ENCODE measurements around the gene IMPG1.

IMPG1 gene

DNA sequence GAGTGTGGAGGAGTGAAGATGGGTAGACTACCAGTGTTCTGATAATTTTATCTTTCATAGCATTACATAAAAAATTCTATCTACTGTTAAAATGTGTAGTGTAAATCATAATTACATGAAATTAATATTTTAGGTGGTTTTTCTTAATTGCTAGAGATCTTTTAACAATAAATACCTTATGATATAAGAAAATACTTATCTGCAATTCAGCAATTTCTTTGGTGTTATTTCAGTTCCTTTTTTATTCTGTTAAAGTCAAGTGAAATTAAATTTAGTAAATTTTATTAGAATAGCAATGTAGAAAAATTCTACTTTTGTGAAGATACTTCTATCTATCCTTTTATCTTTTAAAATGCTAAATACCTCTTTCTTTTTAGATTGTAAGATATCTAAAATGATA is 104.3 kb downstream of the IMPG1 start:
- no peak overlapping the region for H3K9ac ChIP-seq (ENCODE audit: low read depth in 1 of 2, low read length in 2 of 2)
- no peaks in the 10 kb centered on the region for H3K9me3 ChIP-seq (ENCODE audit: control insufficient read depth in 1 of 2, low read length in 2 of 2)
- H3K36me3 ChIP-seq (ENCODE audit: control insufficient read depth in 1 of 2, insufficient read depth in 2 of 2, low read length in 2 of 2), result no peaks in the 10 kb centered on the region
- H3K4me1 ChIP-seq (ENCODE audit: control insufficient read depth in 1 of 2, insufficient read depth in 2 of 2, low read length in 2 of 2), result no peaks in the 10 kb centered on the region
- H3K27me3 ChIP-seq (ENCODE audit: control insufficient read depth in 1 of 2, insufficient read depth in 2 of 2, low read length in 2 of 2), result no peaks in the 10 kb centered on the region
- H3K4me3 ChIP-seq (ENCODE audit: low read depth in 1 of 2, low read length in 2 of 2), result no peak overlapping the region
- H3K27ac ChIP-seq (ENCODE audit: low read depth, low read length), result no peak overlapping the region

DNA sequence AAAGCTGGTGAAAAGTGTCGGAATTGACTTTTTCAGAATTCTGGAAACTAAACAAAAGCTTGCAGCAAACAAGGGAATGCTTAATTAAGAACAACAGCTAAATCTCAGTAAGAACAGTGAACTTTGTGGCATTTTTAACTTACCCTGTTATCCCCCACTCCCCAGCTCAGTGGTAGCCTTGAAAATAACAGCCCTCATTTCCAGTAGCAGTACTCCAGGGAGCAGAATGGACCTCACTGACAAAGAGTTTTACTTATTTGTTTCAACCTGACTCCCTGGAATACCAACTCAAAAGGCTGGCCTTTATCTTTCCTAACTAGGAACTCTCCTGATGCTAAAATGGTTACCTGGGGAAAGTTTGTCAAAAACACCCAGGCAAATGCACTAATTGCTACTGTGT is 108.9 kb downstream of the IMPG1 start:
- Histone ChIP-seq H3K36me3 (ENCODE audit: control insufficient read depth in 1 of 2, insufficient read depth in 2 of 2, low read length in 2 of 2) (no peaks in the 10 kb centered on the region), H3K9ac (ENCODE audit: low read depth in 1 of 2, low read length in 2 of 2) (no peak overlapping the region), H3K27ac (ENCODE audit: low read depth, low read length) (no peak overlapping the region), H3K9me3 (ENCODE audit: control insufficient read depth in 1 of 2, low read length in 2 of 2) (no peaks in the 10 kb centered on the region), H3K4me1 (ENCODE audit: control insufficient read depth in 1 of 2, insufficient read depth in 2 of 2, low read length in 2 of 2) (no peaks in the 10 kb centered on the region), H3K4me3 (ENCODE audit: low read depth in 1 of 2, low read length in 2 of 2) (no peak overlapping the region), H3K27me3 (ENCODE audit: control insufficient read depth in 1 of 2, insufficient read depth in 2 of 2, low read length in 2 of 2) (no peaks in the 10 kb centered on the region)

DNA sequence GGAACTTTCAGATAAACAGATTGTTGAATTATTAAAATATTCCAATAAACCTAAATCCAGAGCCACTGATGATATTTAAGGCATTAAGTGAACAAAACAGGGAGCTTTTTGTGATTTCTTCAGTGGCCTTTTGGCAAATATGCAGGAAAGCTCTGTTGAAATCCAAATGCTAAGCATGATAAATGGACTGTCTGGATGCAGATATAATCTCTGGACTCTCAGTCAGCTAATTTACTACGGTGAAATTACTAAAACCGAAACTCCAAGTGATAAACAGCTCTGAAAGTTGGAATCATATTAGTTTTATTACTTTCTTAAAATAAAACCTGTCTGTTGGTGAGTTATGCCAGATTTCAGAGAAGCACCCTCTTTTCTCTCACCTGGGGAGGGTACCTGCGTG is 120.3 kb downstream of the IMPG1 start:
- no peak overlapping the region for H3K4me3 ChIP-seq (ENCODE audit: low read depth in 1 of 2, low read length in 2 of 2)
- H3K27ac ChIP-seq (ENCODE audit: low read depth, low read length), result no peak overlapping the region
- H3K9ac ChIP-seq (ENCODE audit: low read depth in 1 of 2, low read length in 2 of 2), result no peak overlapping the region
- H3K27me3 ChIP-seq (ENCODE audit: control insufficient read depth in 1 of 2, insufficient read depth in 2 of 2, low read length in 2 of 2), result no peaks in the 10 kb centered on the region
- no peaks in the 10 kb centered on the region for H3K4me1 ChIP-seq (ENCODE audit: control insufficient read depth in 1 of 2, insufficient read depth in 2 of 2, low read length in 2 of 2)
- H3K36me3 ChIP-seq (ENCODE audit: control insufficient read depth in 1 of 2, insufficient read depth in 2 of 2, low read length in 2 of 2), result no peaks in the 10 kb centered on the region
- H3K9me3 ChIP-seq (ENCODE audit: control insufficient read depth in 1 of 2, low read length in 2 of 2), result no peaks in the 10 kb centered on the region

DNA sequence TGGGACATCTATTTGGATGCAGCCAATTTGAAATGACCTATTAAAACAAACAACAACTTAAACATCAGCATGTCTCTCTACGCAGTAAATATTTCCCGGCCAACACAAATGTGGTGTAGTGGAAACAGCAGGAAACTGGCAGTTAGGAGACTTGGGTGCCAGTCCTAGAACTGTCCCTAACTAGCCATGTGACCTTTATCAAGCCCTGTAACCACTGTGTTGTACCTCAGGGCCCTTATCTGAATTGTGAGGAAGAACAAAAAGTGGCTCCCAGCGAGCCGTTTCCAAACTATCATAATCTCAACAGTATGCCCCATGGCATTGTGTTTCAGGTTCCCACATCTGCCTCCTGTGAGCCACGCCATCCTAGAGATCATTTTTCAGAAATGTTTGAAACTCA is 124.5 kb downstream of the IMPG1 start:
- H3K9ac ChIP-seq (ENCODE audit: low read depth in 1 of 2, low read length in 2 of 2), result no peak overlapping the region
- H3K27ac ChIP-seq (ENCODE audit: low read depth, low read length), result no peak overlapping the region
- no peak overlapping the region for H3K4me3 ChIP-seq (ENCODE audit: low read depth in 1 of 2, low read length in 2 of 2)
- H3K27me3 ChIP-seq (ENCODE audit: control insufficient read depth in 1 of 2, insufficient read depth in 2 of 2, low read length in 2 of 2), result no peaks in the 10 kb centered on the region
- H3K9me3 ChIP-seq (ENCODE audit: control insufficient read depth in 1 of 2, low read length in 2 of 2), result no peaks in the 10 kb centered on the region
- H3K36me3 ChIP-seq (ENCODE audit: control insufficient read depth in 1 of 2, insufficient read depth in 2 of 2, low read length in 2 of 2), result no peaks in the 10 kb centered on the region
- no peaks in the 10 kb centered on the region for H3K4me1 ChIP-seq (ENCODE audit: control insufficient read depth in 1 of 2, insufficient read depth in 2 of 2, low read length in 2 of 2)

DNA sequence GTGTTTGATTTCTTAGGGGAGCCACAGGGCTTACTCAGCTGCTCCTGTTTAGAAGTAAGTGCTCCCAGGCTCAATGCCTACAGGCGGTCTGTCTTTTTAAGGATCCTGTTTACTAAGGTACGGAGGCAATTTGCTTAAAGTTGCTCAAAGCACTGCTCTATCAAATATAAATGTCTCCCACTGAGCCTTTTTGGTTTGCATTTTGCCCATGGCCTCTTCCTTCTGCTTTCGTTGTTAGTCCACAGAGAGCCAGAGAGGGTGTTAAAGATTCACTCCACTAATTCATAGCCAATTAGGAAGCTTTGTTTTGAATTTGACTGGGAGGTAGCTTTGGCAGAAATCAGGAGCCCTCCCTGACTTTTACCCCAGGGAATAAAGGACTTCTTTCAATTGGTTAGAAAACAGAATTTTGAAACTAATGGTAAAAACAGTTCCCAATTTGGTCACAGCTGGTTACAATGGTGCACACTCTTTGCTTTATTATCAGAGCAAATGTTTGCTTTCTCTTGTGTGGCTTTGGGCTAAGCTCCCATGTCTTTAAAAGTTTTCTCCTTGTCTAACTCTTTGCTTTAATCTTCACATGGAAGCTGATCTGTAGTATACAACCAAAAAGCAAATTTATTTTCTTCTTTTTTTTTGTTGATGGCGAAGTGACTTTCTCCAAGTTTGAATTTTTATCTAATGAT is 126.2 kb downstream of the IMPG1 start:
- H3K4me1 ChIP-seq (ENCODE audit: control insufficient read depth in 1 of 2, insufficient read depth in 2 of 2, low read length in 2 of 2), result no peaks in the 10 kb centered on the region
- no peaks in the 10 kb centered on the region for H3K9me3 ChIP-seq (ENCODE audit: control insufficient read depth in 1 of 2, low read length in 2 of 2)
- no peak overlapping the region for H3K27ac ChIP-seq (ENCODE audit: low read depth, low read length)
- no peaks in the 10 kb centered on the region for H3K36me3 ChIP-seq (ENCODE audit: control insufficient read depth in 1 of 2, insufficient read depth in 2 of 2, low read length in 2 of 2)
- peaks cover 0 to 2% of the 10 kb centered on the region in 2 donors for H3K27me3 ChIP-seq (ENCODE audit: control insufficient read depth in 1 of 2, insufficient read depth in 2 of 2, low read length in 2 of 2)
- no peak overlapping the region for H3K4me3 ChIP-seq (ENCODE audit: low read depth in 1 of 2, low read length in 2 of 2)
- H3K9ac ChIP-seq (ENCODE audit: low read depth in 1 of 2, low read length in 2 of 2), result no peak overlapping the region

DNA sequence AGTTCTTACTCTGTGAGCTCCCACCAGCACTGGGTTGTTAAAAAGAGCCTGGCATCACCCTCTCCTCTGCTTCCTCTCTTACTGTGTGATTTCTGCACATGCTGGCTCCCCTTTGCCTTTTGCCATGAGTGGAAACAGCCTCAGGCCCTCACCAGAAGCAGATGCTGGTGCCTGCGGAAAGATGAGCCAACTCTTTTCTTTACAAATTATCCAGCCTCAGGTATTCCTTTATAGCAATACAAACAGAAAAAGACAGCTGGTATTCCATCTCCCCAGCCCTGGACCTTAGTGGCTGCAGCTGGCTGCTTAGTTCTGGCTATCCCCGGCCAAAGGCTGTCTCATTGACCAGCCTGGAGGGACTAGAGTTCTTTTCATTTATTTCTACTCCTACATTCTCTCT is 129.1 kb downstream of the IMPG1 start:
- Histone ChIP-seq H3K4me3 (ENCODE audit: low read depth in 1 of 2, low read length in 2 of 2) (no peak overlapping the region), H3K36me3 (ENCODE audit: control insufficient read depth in 1 of 2, insufficient read depth in 2 of 2, low read length in 2 of 2) (no peaks in the 10 kb centered on the region), H3K27ac (ENCODE audit: low read depth, low read length) (no peak overlapping the region), H3K9me3 (ENCODE audit: control insufficient read depth in 1 of 2, low read length in 2 of 2) (no peaks in the 10 kb centered on the region), H3K4me1 (ENCODE audit: control insufficient read depth in 1 of 2, insufficient read depth in 2 of 2, low read length in 2 of 2) (no peaks in the 10 kb centered on the region), H3K27me3 (ENCODE audit: control insufficient read depth in 1 of 2, insufficient read depth in 2 of 2, low read length in 2 of 2) (peaks cover 0 to 2% of the 10 kb centered on the region in 2 donors), H3K9ac (ENCODE audit: low read depth in 1 of 2, low read length in 2 of 2) (no peak overlapping the region)

DNA sequence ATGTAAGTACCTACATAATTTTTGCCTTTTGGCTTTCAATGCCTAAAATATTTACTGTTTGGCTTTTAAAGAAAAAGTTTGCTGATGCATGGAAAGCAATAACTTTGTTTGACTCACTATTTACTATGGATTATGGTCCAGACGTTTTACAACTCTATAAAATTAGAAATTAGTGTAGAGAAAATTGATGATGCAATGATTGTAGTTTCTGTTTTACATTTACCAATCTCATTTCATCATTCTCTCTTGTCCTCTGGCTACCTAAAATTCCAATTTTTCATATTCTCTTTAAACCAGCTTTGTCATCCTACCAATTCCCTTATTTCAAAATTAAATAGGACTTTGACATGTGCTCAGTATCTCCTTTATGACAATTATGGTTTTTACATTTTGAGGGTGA is 131.0 kb downstream of the IMPG1 start:
- Histone ChIP-seq H3K9ac (ENCODE audit: low read depth in 1 of 2, low read length in 2 of 2) (no peak overlapping the region), H3K36me3 (ENCODE audit: control insufficient read depth in 1 of 2, insufficient read depth in 2 of 2, low read length in 2 of 2) (no peaks in the 10 kb centered on the region), H3K9me3 (ENCODE audit: control insufficient read depth in 1 of 2, low read length in 2 of 2) (no peaks in the 10 kb centered on the region), H3K4me3 (ENCODE audit: low read depth in 1 of 2, low read length in 2 of 2) (no peak overlapping the region), H3K27ac (ENCODE audit: low read depth, low read length) (no peak overlapping the region), H3K4me1 (ENCODE audit: control insufficient read depth in 1 of 2, insufficient read depth in 2 of 2, low read length in 2 of 2) (no peaks in the 10 kb centered on the region), H3K27me3 (ENCODE audit: control insufficient read depth in 1 of 2, insufficient read depth in 2 of 2, low read length in 2 of 2) (peaks cover 0 to 2% of the 10 kb centered on the region in 2 donors)

DNA sequence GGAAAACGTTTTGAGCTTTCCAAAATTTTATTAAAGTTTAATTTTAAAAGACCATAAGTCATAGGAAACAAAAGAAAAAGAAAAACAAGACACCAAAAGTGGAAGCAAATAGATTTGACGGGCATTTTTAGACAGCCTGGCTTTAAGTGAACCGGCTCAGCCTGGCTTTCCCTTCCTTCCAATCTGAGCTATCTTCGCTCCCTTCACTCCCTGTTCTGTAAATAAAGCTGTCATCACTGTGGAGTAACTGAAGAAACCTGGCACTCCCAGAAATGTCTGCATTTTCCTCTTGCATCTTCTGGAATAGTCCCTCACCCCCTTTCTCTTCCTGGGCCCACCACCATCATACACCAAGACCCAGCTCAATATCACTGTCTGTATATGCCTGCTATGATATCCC is 131.9 kb downstream of the IMPG1 start:
- H3K9ac ChIP-seq (ENCODE audit: low read depth in 1 of 2, low read length in 2 of 2), result no peak overlapping the region
- no peaks in the 10 kb centered on the region for H3K9me3 ChIP-seq (ENCODE audit: control insufficient read depth in 1 of 2, low read length in 2 of 2)
- no peaks in the 10 kb centered on the region for H3K4me1 ChIP-seq (ENCODE audit: control insufficient read depth in 1 of 2, insufficient read depth in 2 of 2, low read length in 2 of 2)
- H3K27ac ChIP-seq (ENCODE audit: low read depth, low read length), result no peak overlapping the region
- peaks cover 2 to 5% of the 10 kb centered on the region in 2 donors for H3K27me3 ChIP-seq (ENCODE audit: control insufficient read depth in 1 of 2, insufficient read depth in 2 of 2, low read length in 2 of 2)
- H3K4me3 ChIP-seq (ENCODE audit: low read depth in 1 of 2, low read length in 2 of 2), result no peak overlapping the region
- no peaks in the 10 kb centered on the region for H3K36me3 ChIP-seq (ENCODE audit: control insufficient read depth in 1 of 2, insufficient read depth in 2 of 2, low read length in 2 of 2)

DNA sequence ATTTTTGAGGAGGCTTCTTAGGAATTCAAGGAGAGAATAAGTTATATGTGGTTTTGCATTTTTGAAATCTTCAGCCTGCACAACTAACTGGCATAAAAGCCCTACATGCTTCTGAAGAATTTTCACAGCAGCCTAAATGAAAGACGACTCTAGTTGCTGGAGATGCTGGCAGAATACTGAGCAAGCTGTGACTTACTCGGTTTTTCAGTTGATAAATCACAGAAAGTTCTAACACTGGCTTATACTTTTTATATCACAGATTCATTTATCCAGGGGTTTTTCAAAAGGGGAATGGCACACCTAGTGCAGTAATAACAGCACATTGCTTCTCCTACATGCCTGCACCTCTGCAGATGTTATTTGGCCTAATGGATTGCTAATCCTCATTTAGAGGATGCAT is 134.6 kb downstream of the IMPG1 start:
- Histone ChIP-seq H3K27ac (ENCODE audit: low read depth, low read length) (no peak overlapping the region), H3K9ac (ENCODE audit: low read depth in 1 of 2, low read length in 2 of 2) (no peak overlapping the region), H3K27me3 (ENCODE audit: control insufficient read depth in 1 of 2, insufficient read depth in 2 of 2, low read length in 2 of 2) (peaks cover 5 to 9% of the 10 kb centered on the region in 2 donors), H3K4me3 (ENCODE audit: low read depth in 1 of 2, low read length in 2 of 2) (no peak overlapping the region), H3K9me3 (ENCODE audit: control insufficient read depth in 1 of 2, low read length in 2 of 2) (no peaks in the 10 kb centered on the region), H3K36me3 (ENCODE audit: control insufficient read depth in 1 of 2, insufficient read depth in 2 of 2, low read length in 2 of 2) (no peaks in the 10 kb centered on the region), H3K4me1 (ENCODE audit: control insufficient read depth in 1 of 2, insufficient read depth in 2 of 2, low read length in 2 of 2) (peaks cover 8 to 11% of the 10 kb centered on the region in 2 donors)

DNA sequence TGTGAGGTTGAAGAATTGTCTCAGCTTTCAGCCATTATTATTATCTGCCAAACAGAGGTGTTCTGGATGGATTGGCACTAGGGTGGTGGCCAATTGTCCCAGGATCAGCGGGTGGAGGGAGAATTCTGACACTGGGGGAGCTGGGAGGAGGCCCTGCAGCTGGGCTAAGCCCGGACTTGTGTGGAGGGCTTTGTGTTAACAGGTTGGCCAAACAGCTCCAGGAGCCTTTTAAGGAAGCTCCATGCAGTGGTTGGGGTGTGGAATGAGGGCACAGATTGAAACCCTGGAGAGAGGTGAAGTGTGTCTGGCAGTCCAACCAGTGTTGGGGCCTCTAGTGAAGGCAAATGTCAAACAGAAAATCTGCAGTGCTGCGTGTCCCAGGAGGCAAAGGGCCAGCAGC is 135.8 kb downstream of the IMPG1 start:
- Histone ChIP-seq H3K27ac (ENCODE audit: low read depth, low read length) (no peak overlapping the region), H3K4me3 (ENCODE audit: low read depth in 1 of 2, low read length in 2 of 2) (no peak overlapping the region), H3K4me1 (ENCODE audit: control insufficient read depth in 1 of 2, insufficient read depth in 2 of 2, low read length in 2 of 2) (peaks cover 8 to 11% of the 10 kb centered on the region in 2 donors), H3K36me3 (ENCODE audit: control insufficient read depth in 1 of 2, insufficient read depth in 2 of 2, low read length in 2 of 2) (no peaks in the 10 kb centered on the region), H3K27me3 (ENCODE audit: control insufficient read depth in 1 of 2, insufficient read depth in 2 of 2, low read length in 2 of 2) (peaks cover 4 to 9% of the 10 kb centered on the region in 2 donors), H3K9ac (ENCODE audit: low read depth in 1 of 2, low read length in 2 of 2) (no peak overlapping the region), H3K9me3 (ENCODE audit: control insufficient read depth in 1 of 2, low read length in 2 of 2) (no peaks in the 10 kb centered on the region)

DNA sequence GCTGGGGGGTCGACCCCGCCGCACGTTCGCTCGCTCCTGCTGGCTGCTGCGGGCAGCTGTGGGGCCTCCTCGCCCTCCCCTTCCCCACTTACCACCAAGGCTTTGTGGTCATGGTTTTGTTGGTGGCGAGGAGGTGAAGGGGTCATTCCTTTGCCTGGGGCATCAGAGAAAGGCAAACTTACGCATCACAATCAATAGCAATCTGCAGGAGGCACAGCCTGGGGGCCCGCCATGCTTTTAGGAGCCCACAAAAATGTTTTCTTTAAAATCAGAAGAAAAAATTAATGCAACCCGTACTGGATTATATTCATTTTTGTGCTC is 137.0 kb downstream of the IMPG1 start:
- H3K4me1 ChIP-seq (ENCODE audit: control insufficient read depth in 1 of 2, insufficient read depth in 2 of 2, low read length in 2 of 2), result peaks cover 8 to 11% of the 10 kb centered on the region in 2 donors
- H3K9ac ChIP-seq (ENCODE audit: low read depth in 1 of 2, low read length in 2 of 2), result no peak overlapping the region
- no peaks in the 10 kb centered on the region for H3K36me3 ChIP-seq (ENCODE audit: control insufficient read depth in 1 of 2, insufficient read depth in 2 of 2, low read length in 2 of 2)
- no peak overlapping the region for H3K27ac ChIP-seq (ENCODE audit: low read depth, low read length)
- peak overlapping the region; percentile 59 to 65 for H3K4me3 ChIP-seq (ENCODE audit: low read depth in 1 of 2, low read length in 2 of 2)
- peaks cover 4 to 9% of the 10 kb centered on the region in 2 donors for H3K27me3 ChIP-seq (ENCODE audit: control insufficient read depth in 1 of 2, insufficient read depth in 2 of 2, low read length in 2 of 2)
- H3K9me3 ChIP-seq (ENCODE audit: control insufficient read depth in 1 of 2, low read length in 2 of 2), result no peaks in the 10 kb centered on the region
